CD4-positive, CD25-positive, alpha-beta regulatory T cell (primary cell): ENCODE results near the gene CD247. TPM values are rescaled to one million over a fixed set of nuclear protein-coding genes. Genes with fewer than 3 reads are reported as not detected.
A peak's percentile ranks its signal among the peaks of the same experiment; 100 is the strongest.

ENCODE experiments used
- ATAC-seq, 2 donors: fragments of 150-1000 bp; cut with Tn5 transposase; one replicate each; pipeline ENCODE4 v1.10.0; 2021; ENCODE audit warnings: low read depth in 2 of 2, moderate number of reproducible peaks in 2 of 2, moderate library complexity in 1 of 2
- DNase-seq, 3 donors: peaks; one replicate each; pipeline versions ENCODE4 v3.0.0 to v3.0.0-alpha.2; 2012 to 2022; ENCODE audit warnings: mixed read lengths in 1 of 3
- H3K27ac ChIP-seq: one replicate; pipeline ENCODE4 v1.7.0; 2013; ENCODE audit warnings: mild to moderate bottlenecking, low read length; ENCODE audit not compliant: insufficient read depth, poor library complexity, severe bottlenecking
- H3K27me3 ChIP-seq: one replicate; pipeline ENCODE4 v1.7.0; 2013; ENCODE audit warnings: low read length; ENCODE audit not compliant: control insufficient read depth, insufficient read depth
- H3K36me3 ChIP-seq: one replicate; pipeline ENCODE4 v1.7.0; 2013; ENCODE audit warnings: mild to moderate bottlenecking, low read length, moderate library complexity; ENCODE audit not compliant: control insufficient read depth, insufficient read depth
- H3K4me1 ChIP-seq: 2 replicates; pipeline ENCODE4 v1.7.0; 2013; ENCODE audit warnings: mild to moderate bottlenecking, low read length; ENCODE audit not compliant: insufficient read depth, control insufficient read depth, poor library complexity, severe bottlenecking
- H3K4me3 ChIP-seq: one replicate; pipeline ENCODE4 v1.7.0; 2013; ENCODE audit warnings: low read depth, mild to moderate bottlenecking, low read length, moderate library complexity
- H3K9me3 ChIP-seq, 2 experiments: 1 replicate in 1 of 2; 2 replicates in 1 of 2; pipeline ENCODE4 v1.7.0; 2013; ENCODE audit warnings: low read length in 2 of 2, mild to moderate bottlenecking in 1 of 2, moderate library complexity in 1 of 2; ENCODE audit not compliant: control insufficient read depth in 2 of 2
- H3K27ac Mint-ChIP-seq, 3 donors: one replicate each; pipeline ENCODE4 v1.8.0; 2020 to 2022; ENCODE audit warnings: mild to moderate bottlenecking in 3 of 3, mixed read lengths in 3 of 3, moderate library complexity in 2 of 3
- H3K27me3 Mint-ChIP-seq: one replicate; pipeline ENCODE4 v1.8.0; 2022; ENCODE audit warnings: mild to moderate bottlenecking, mixed read lengths
- H3K36me3 Mint-ChIP-seq: one replicate; pipeline ENCODE4 v1.8.0; 2020; ENCODE audit warnings: mixed read lengths
- H3K4me1 Mint-ChIP-seq, 4 donors: one replicate each; pipeline ENCODE4 v1.8.0; 2020 to 2022; ENCODE audit warnings: mixed read lengths in 4 of 4, mild to moderate bottlenecking in 1 of 4
- H3K4me3 Mint-ChIP-seq, 4 donors: one replicate each; pipeline ENCODE4 v1.8.0; 2020 to 2022; ENCODE audit warnings: mild to moderate bottlenecking in 4 of 4, mixed read lengths in 4 of 4, moderate library complexity in 3 of 4
- H3K9me3 Mint-ChIP-seq, 7 donors: one replicate each; pipeline ENCODE4 v1.8.0; 2020 to 2022; ENCODE audit warnings: mixed read lengths in 7 of 7, mild to moderate bottlenecking in 3 of 7, moderate library complexity in 2 of 7
- polyA plus RNA-seq, 4 donors: library from polyadenylated mRNA; unstranded; fragments of 300-500 nt; fragmentation: Illumina TruSeq; gene quantifications; one replicate each; pipeline ENCODE4 v1.2.3, GENCODE V29; 2021
- total RNA-seq: library from RNA; stranded (reverse); gene quantifications from one replicate; pipeline ENCODE4 v1.2.3, GENCODE V29; 2022

The CD247 gene
- total and polyA plus RNA-seq, 5 donors from 2014 or later: 410 to 718 (median 424) TPM

- Histone ChIP-seq H3K27ac (no peak overlapping the region), H3K4me1 (no peaks in the 10 kb centered on the region), H3K9me3 (no peaks in the 10 kb centered on the region), H3K27me3 (no peaks in the 10 kb centered on the region), H3K36me3 (peaks cover 29% of the 10 kb centered on the region), H3K4me3 (no peak overlapping the region)
- ATAC-seq (no peak), DNase-seq (no peak)
- peak overlapping the region in 1 of 3 donors; percentile 20 for H3K27ac Mint-ChIP-seq
- peaks cover 6 to 8% (median 7%) of the 10 kb centered on the region in 4 donors for H3K4me1 Mint-ChIP-seq
- H3K9me3 Mint-ChIP-seq: no peaks in the 10 kb centered on the region
- peaks cover 53% of the 10 kb centered on the region for H3K36me3 Mint-ChIP-seq
- H3K4me3 Mint-ChIP-seq: no peak overlapping the region
- H3K27me3 Mint-ChIP-seq: no peaks in the 10 kb centered on the region
Observed at GRCh38 chr1:167412072-167412471, 106.3 kb downstream of the CD247 start.

GRCh38 chr1:167409183-167409582 is 109.1 kb downstream of the CD247 start:
- no peaks in the 10 kb centered on the region for H3K4me1 ChIP-seq
- H3K27me3 ChIP-seq: no peaks in the 10 kb centered on the region
- H3K27ac ChIP-seq: no peak overlapping the region
- DNase-seq: peak in 1 of 3 donors; percentile 34
- no peak overlapping the region for H3K4me3 ChIP-seq
- Mint-ChIP-seq H3K27ac (no peak overlapping the region), H3K4me3 (no peak overlapping the region), H3K9me3 (no peaks in the 10 kb centered on the region), H3K4me1 (peaks cover 3 to 8% (median 6%) of the 10 kb centered on the region in 4 donors), H3K27me3 (no peaks in the 10 kb centered on the region), H3K36me3 (peaks cover 51% of the 10 kb centered on the region)
- ATAC-seq: no peak
- peaks cover 23% of the 10 kb centered on the region for H3K36me3 ChIP-seq
- H3K9me3 ChIP-seq: no peaks in the 10 kb centered on the region

GRCh38 chr1:167408355-167408754 is 110.0 kb downstream of the CD247 start:
- Mint-ChIP-seq H3K9me3 (no peaks in the 10 kb centered on the region), H3K36me3 (peaks cover 51% of the 10 kb centered on the region), H3K4me3 (no peak overlapping the region), H3K27me3 (no peaks in the 10 kb centered on the region), H3K4me1 (peaks cover 3 to 7% (median 6%) of the 10 kb centered on the region in 4 donors), H3K27ac (no peak overlapping the region)
- no peaks in the 10 kb centered on the region for H3K27me3 ChIP-seq
- no peaks in the 10 kb centered on the region for H3K4me1 ChIP-seq
- DNase-seq: no peak
- no peak overlapping the region for H3K27ac ChIP-seq
- H3K36me3 ChIP-seq: peaks cover 21% of the 10 kb centered on the region
- no peak overlapping the region for H3K4me3 ChIP-seq
- no peaks in the 10 kb centered on the region for H3K9me3 ChIP-seq
- no peak for ATAC-seq

GRCh38 chr1:167404908-167405307 is 113.4 kb downstream of the CD247 start:
- Mint-ChIP-seq H3K9me3 (peaks cover 0 to 4% (median 0%) of the 10 kb centered on the region in 7 donors), H3K27ac (peak overlapping the region in 1 of 3 donors; percentile 50), H3K4me3 (peak overlapping the region in 1 of 4 donors; percentile 63), H3K4me1 (peaks cover 5 to 11% (median 8%) of the 10 kb centered on the region in 4 donors), H3K27me3 (no peaks in the 10 kb centered on the region), H3K36me3 (peaks cover 40% of the 10 kb centered on the region)
- Histone ChIP-seq H3K4me3 (no peak overlapping the region), H3K9me3 (no peaks in the 10 kb centered on the region), H3K36me3 (peaks cover 21% of the 10 kb centered on the region), H3K27ac (no peak overlapping the region), H3K4me1 (no peaks in the 10 kb centered on the region), H3K27me3 (no peaks in the 10 kb centered on the region)
- DNase-seq (no peak), ATAC-seq (no peak)

- Mint-ChIP-seq H3K4me3 (peak overlapping the region in 1 of 4 donors; percentile 63), H3K27ac (peak overlapping the region in 1 of 3 donors; percentile 50)
Observed at GRCh38 chr1:167404161-167404888, 114.0 kb downstream of the CD247 start.

GRCh38 chr1:167401260-167401873 is 117.0 kb downstream of the CD247 start:
- Mint-ChIP-seq H3K9me3 (peaks cover 0 to 4% (median 0%) of the 10 kb centered on the region in 7 donors), H3K36me3 (peaks cover 40% of the 10 kb centered on the region), H3K27ac (no peak overlapping the region), H3K4me1 (peaks cover 5 to 11% (median 6%) of the 10 kb centered on the region in 4 donors), H3K27me3 (no peaks in the 10 kb centered on the region), H3K4me3 (no peak overlapping the region)
- Histone ChIP-seq H3K4me3 (no peak overlapping the region), H3K27ac (no peak overlapping the region), H3K4me1 (no peaks in the 10 kb centered on the region), H3K27me3 (no peaks in the 10 kb centered on the region), H3K36me3 (peaks cover 44% of the 10 kb centered on the region), H3K9me3 (no peaks in the 10 kb centered on the region)
- ATAC-seq: peak; percentile 65 to 74
- DNase-seq: peak; percentile 34 to 76 (median 56)

More at GRCh38 chr1:167404161-167404888, 114.0 kb downstream of the CD247 start:
- Histone ChIP-seq H3K4me3 (no peak overlapping the region), H3K4me1 (no peaks in the 10 kb centered on the region), H3K36me3 (peaks cover 25% of the 10 kb centered on the region), H3K27me3 (no peaks in the 10 kb centered on the region), H3K27ac (no peak overlapping the region), H3K9me3 (no peaks in the 10 kb centered on the region)
- no peak for ATAC-seq
- Mint-ChIP-seq H3K36me3 (peaks cover 40% of the 10 kb centered on the region), H3K27me3 (no peaks in the 10 kb centered on the region), H3K4me1 (peaks cover 5 to 11% (median 6%) of the 10 kb centered on the region in 4 donors), H3K9me3 (peaks cover 0 to 4% (median 0%) of the 10 kb centered on the region in 7 donors)
- DNase-seq: no peak

- Histone ChIP-seq H3K27me3 (no peaks in the 10 kb centered on the region), H3K27ac (no peak overlapping the region), H3K36me3 (peaks cover 49% of the 10 kb centered on the region), H3K4me3 (no peak overlapping the region), H3K4me1 (no peaks in the 10 kb centered on the region), H3K9me3 (no peaks in the 10 kb centered on the region)
- DNase-seq (no peak), ATAC-seq (no peak)
- Mint-ChIP-seq H3K36me3 (peaks cover 37% of the 10 kb centered on the region), H3K9me3 (peaks cover 0 to 4% (median 0%) of the 10 kb centered on the region in 7 donors), H3K27me3 (no peaks in the 10 kb centered on the region), H3K27ac (no peak overlapping the region), H3K4me1 (peaks cover 5 to 11% (median 6%) of the 10 kb centered on the region in 4 donors), H3K4me3 (no peak overlapping the region)
Observed at GRCh38 chr1:167400359-167400953, 117.9 kb downstream of the CD247 start.
